ENCODE data around the gene HEXIM2. TPM values are rescaled to one million over a fixed set of nuclear protein-coding genes. Genes with fewer than 3 reads are reported as not detected.

The HEXIM2 gene
- total and polyA plus RNA-seq, 2 of the 13 experiments (the other 11 are each of a cell fraction or from before 2014, with no cell fraction given): 27.1 to 32.4 TPM

DNA sequence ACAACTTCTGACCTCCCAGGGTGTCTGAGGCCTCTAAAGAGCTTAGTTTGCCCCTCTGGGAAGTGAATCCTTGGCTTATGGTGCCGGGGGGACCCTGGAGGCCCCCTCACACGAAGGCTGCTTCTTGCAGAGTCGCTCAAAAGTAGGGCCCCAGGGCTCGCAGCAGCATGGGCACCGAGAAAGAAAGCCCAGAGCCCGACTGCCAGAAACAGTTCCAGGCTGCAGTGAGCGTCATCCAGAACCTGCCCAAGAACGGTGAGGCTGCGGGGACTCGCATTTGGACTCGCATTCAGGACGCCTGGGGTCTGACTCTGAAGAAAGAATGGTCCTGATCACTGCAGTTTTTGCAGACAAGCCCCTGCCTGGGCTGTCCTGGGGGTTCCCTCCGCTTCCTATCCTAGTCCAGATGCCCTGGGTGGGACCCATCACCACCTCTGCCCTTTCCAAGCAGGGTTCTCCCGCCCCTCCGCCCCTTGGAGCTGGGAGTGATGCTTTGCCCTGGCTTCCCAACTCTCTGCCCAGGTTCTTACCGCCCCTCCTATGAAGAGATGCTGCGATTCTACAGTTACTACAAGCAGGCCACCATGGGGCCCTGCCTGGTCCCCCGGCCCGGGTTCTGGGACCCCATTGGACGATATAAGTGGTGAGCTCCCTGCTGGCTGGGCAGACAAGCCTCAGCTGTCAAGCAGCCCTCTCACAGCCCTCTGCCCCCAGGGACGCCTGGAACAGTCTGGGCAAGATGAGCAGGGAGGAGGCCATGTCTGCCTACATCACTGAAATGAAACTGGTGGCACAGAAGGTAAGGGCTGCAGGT lies 25.5 kb upstream of the HEXIM2 start (continued):
- no peak for TF ChIP-seq KDM5B (CRISPR knock-in tag; IDR thresholded peaks at IDR 0.05; ENCODE audit: borderline replicate concordance)
- TF ChIP-seq POLR2AphosphoS2 (IDR thresholded peaks at IDR 0.05; ENCODE audit: low read depth, low read length): no peak
- no peak; the same call in 1 of the 2 replicates for TF ChIP-seq ZNF747 (CRISPR knock-in tag; IDR thresholded peaks at IDR 0.05; ENCODE audit: borderline replicate concordance)
- TF ChIP-seq, protein P1, sequence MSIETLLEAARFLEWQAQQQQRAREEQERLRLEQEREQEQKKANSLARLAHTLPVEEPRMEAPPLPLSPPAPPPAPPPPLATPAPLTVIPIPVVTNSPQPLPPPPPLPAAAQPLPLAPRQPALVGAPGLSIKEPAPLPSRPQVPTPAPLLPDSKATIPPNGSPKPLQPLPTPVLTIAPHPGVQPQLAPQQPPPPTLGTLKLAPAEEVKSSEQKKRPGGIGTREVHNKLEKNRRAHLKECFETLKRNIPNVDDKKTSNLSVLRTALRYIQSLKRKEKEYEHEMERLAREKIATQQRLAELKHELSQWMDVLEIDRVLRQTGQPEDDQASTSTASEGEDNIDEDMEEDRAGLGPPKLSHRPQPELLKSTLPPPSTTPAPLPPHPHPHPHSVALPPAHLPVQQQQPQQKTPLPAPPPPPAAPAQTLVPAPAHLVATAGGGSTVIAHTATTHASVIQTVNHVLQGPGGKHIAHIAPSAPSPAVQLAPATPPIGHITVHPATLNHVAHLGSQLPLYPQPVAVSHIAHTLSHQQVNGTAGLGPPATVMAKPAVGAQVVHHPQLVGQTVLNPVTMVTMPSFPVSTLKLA (IDR thresholded peaks at IDR 0.05): no peak
- TF ChIP-seq ZSCAN30 (CRISPR knock-in tag; IDR thresholded peaks at IDR 0.05): no peak
- TF ChIP-seq ZNF891 (CRISPR knock-in tag; IDR thresholded peaks at IDR 0.05): peak; percentile 66; the same call in 1 of the 2 replicates
- TF ChIP-seq ZNF598 (CRISPR knock-in tag; IDR thresholded peaks at IDR 0.05; ENCODE audit: borderline replicate concordance): no peak; the same call in 1 of the 2 replicates
- no peak for TF ChIP-seq SMAD1 (CRISPR knock-in tag; IDR thresholded peaks at IDR 0.05; ENCODE audit: borderline replicate concordance, low read depth)
- no peak for TF ChIP-seq ZFP90 (CRISPR knock-in tag; IDR thresholded peaks at IDR 0.05; ENCODE audit: borderline replicate concordance)
- TF ChIP-seq AGO2 (optimal IDR thresholded peaks at IDR 0.05; ENCODE audit: low read depth, low read length): peak; percentile 56
- TF ChIP-seq ARHGAP35 (CRISPR knock-in tag; IDR thresholded peaks at IDR 0.05; ENCODE audit: borderline replicate concordance): no peak
- TF ChIP-seq, protein P2, sequence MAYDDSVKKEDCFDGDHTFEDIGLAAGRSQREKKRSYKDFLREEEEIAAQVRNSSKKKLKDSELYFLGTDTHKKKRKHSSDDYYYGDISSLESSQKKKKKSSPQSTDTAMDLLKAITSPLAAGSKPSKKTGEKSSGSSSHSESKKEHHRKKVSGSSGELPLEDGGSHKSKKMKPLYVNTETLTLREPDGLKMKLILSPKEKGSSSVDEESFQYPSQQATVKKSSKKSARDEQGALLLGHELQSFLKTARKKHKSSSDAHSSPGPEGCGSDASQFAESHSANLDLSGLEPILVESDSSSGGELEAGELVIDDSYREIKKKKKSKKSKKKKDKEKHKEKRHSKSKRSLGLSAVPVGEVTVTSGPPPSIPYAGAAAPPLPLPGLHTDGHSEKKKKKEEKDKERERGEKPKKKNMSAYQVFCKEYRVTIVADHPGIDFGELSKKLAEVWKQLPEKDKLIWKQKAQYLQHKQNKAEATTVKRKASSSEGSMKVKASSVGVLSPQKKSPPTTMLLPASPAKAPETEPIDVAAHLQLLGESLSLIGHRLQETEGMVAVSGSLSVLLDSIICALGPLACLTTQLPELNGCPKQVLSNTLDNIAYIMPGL (CRISPR knock-in tag; IDR thresholded peaks at IDR 0.05; ENCODE audit: borderline replicate concordance in 1 of 2, low read depth in 1 of 2): no peak
- no peak for TF ChIP-seq AHR (CRISPR knock-in tag; IDR thresholded peaks at IDR 0.05)
- TF ChIP-seq, protein P3, sequence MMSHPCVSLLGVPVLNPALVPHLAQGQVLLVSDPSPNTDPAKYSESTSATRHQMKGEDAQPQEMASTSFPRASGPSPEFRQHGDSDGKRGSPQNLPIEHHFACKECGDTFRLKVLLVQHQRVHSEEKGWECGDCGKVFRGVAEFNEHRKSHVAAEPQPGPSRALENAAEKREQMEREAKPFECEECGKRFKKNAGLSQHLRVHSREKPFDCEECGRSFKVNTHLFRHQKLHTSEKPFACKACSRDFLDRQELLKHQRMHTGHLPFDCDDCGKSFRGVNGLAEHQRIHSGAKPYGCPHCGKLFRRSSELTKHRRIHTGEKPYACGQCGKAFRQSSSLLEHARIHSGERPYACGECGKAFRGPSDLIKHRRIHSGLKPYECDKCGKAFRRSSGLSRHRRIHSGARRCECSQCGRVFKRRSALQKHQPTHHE (CRISPR knock-in tag; IDR thresholded peaks at IDR 0.05; ENCODE audit: borderline replicate concordance): no peak
- TF ChIP-seq ZNF780A (CRISPR knock-in tag; IDR thresholded peaks at IDR 0.05): no peak
- TF ChIP-seq ATRX (CRISPR knock-in tag; IDR thresholded peaks at IDR 0.05; ENCODE audit: borderline replicate concordance): no peak
- TF ChIP-seq, protein P4, sequence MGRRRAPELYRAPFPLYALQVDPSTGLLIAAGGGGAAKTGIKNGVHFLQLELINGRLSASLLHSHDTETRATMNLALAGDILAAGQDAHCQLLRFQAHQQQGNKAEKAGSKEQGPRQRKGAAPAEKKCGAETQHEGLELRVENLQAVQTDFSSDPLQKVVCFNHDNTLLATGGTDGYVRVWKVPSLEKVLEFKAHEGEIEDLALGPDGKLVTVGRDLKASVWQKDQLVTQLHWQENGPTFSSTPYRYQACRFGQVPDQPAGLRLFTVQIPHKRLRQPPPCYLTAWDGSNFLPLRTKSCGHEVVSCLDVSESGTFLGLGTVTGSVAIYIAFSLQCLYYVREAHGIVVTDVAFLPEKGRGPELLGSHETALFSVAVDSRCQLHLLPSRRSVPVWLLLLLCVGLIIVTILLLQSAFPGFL (CRISPR knock-in tag; IDR thresholded peaks at IDR 0.05): no peak
